ENCODE results near the gene USP47. TPM values are rescaled to one million over a fixed set of nuclear protein-coding genes. Genes with fewer than 3 reads are reported as not detected.

The USP47 gene
- total RNA-seq, 1 experiment from 2014 or later = 39.2 TPM

DNA sequence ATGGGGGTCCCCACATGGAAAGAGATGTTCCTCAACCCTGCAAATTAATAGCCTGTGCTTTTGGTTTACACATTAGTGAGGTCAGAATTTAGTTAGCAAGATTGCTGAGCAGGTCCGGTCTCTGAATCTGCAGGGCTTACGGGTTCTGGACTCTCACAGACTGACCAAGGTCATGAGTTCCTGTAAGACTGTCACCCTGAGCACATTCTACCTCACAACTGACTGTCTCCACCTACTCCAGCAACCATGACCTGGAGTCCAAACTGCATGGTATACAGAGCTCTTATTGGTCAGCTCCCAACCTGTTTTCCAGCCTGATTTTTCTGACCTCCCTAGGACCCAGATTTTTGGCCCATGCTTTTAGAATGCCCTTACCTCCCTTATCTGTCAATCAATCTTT, 138.4 kb downstream of the USP47 start:
- TF ChIP-seq CTCF (IDR thresholded peaks at IDR 0.05) (no peak), SIN3A (IDR thresholded peaks at IDR 0.05; ENCODE audit: borderline replicate concordance, insufficient read depth, low read depth, low read length) (no peak), TCF7L2 (IDR thresholded peaks at IDR 0.05; ENCODE audit: low read depth, low read length) (no peak), POLR2AphosphoS5 (IDR thresholded peaks at IDR 0.05; ENCODE audit: low read depth, low read length) (no peak)
- TF ChIP-seq, protein P1, sequence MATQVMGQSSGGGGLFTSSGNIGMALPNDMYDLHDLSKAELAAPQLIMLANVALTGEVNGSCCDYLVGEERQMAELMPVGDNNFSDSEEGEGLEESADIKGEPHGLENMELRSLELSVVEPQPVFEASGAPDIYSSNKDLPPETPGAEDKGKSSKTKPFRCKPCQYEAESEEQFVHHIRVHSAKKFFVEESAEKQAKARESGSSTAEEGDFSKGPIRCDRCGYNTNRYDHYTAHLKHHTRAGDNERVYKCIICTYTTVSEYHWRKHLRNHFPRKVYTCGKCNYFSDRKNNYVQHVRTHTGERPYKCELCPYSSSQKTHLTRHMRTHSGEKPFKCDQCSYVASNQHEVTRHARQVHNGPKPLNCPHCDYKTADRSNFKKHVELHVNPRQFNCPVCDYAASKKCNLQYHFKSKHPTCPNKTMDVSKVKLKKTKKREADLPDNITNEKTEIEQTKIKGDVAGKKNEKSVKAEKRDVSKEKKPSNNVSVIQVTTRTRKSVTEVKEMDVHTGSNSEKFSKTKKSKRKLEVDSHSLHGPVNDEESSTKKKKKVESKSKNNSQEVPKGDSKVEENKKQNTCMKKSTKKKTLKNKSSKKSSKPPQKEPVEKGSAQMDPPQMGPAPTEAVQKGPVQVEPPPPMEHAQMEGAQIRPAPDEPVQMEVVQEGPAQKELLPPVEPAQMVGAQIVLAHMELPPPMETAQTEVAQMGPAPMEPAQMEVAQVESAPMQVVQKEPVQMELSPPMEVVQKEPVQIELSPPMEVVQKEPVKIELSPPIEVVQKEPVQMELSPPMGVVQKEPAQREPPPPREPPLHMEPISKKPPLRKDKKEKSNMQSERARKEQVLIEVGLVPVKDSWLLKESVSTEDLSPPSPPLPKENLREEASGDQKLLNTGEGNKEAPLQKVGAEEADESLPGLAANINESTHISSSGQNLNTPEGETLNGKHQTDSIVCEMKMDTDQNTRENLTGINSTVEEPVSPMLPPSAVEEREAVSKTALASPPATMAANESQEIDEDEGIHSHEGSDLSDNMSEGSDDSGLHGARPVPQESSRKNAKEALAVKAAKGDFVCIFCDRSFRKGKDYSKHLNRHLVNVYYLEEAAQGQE (IDR thresholded peaks at IDR 0.05; ENCODE audit: insufficient read depth in 1 of 2, low read depth in 2 of 2, low read length in 1 of 2) = no peak
- DNase-seq (ENCODE audit: low read depth, low spot score) = no peak
- POLR2A ChIA-PET = no interaction called here
- CTCF ChIA-PET = interaction anchor here (0.6 to 1.5 kb wide), 2 partner anchors 13 to 76 kb away, joined by 4 to 7 read pairs; no protein-coding TSS in a partner anchor
- in situ Hi-C loops (cut with HindIII; ENCODE audit: low pct_unique_long_range_greater_than_20kb, low sequenced_read_pairs) = no loop called here
- BruUV-seq (replicated peaks) = no TSS peak
- Histone ChIP-seq H3K4me1 (ENCODE audit: control insufficient read depth, insufficient read depth, low read length) (peaks cover 53% of the 10 kb centered on the region), H3K27ac (ENCODE audit: low read length) (peak overlapping the region; percentile 95), H3K27me3 (ENCODE audit: control insufficient read depth, insufficient read depth, low read length) (no peaks in the 10 kb centered on the region), H3K36me3 (ENCODE audit: control insufficient read depth, insufficient read depth, low read length) (no peaks in the 10 kb centered on the region), H3K4me3 (ENCODE audit: low read depth in 2 of 2, low read length in 2 of 2) (0 out of 4 replicates have a peak overlapping the region, but pooled peaks of 1 of the 2 experiments have one; percentile 4), H3K9me3 (ENCODE audit: control insufficient read depth, insufficient read depth, low read depth, low read length) (no peaks in the 10 kb centered on the region)
- intact Hi-C loops (cut with micrococcal nuclease; ENCODE audit: unreplicated experiment) = no loop called here
- peak; percentile 23; the same call in 1 of the 2 replicates for ATAC-seq

DNA sequence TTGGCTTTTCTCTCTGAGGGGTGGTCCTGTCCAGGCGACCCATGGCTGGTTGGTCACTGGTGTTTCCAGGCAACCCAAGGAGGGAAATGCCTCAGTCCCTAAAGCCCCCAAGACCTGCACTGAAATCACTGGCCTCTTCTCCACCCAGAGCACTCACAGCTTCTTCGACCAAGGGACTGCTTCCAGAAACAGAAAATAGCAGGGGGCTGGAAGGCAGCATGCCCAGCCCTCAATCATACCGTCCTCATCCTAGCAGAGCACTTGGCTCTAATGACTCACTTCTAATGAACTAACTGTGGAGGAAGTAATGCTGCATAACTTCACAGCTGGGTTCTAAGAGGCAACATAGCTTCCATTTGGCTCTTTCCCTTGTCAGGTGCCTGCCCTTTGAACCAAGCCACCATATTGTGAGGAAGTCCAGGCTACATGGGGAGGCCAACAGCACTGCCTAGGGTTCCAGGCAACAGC, 139.1 kb downstream of the USP47 start:
- H3K27ac ChIP-seq (ENCODE audit: low read length) = peak overlapping the region; percentile 95

More for the DNA sequence above, 139.1 kb downstream of the USP47 start:
- no TSS peak for BruUV-seq (replicated peaks)
- CTCF ChIA-PET = no interaction called here
- POLR2A ChIA-PET = no interaction called here
- Histone ChIP-seq H3K9me3 (ENCODE audit: control insufficient read depth, insufficient read depth, low read depth, low read length) (no peaks in the 10 kb centered on the region), H3K36me3 (ENCODE audit: control insufficient read depth, insufficient read depth, low read length) (no peaks in the 10 kb centered on the region), H3K4me3 (ENCODE audit: low read depth in 2 of 2, low read length in 2 of 2) (no peak overlapping the region), H3K4me1 (ENCODE audit: control insufficient read depth, insufficient read depth, low read length) (peaks cover 49% of the 10 kb centered on the region), H3K27me3 (ENCODE audit: control insufficient read depth, insufficient read depth, low read length) (no peaks in the 10 kb centered on the region)
- DNase-seq (ENCODE audit: low read depth, low spot score) = no peak
- no peak for ATAC-seq
- TF ChIP-seq SIN3A (IDR thresholded peaks at IDR 0.05; ENCODE audit: borderline replicate concordance, insufficient read depth, low read depth, low read length) = no peak
- TF ChIP-seq CTCF (IDR thresholded peaks at IDR 0.05) = no peak
- TF ChIP-seq TCF7L2 (IDR thresholded peaks at IDR 0.05; ENCODE audit: low read depth, low read length) = no peak
- TF ChIP-seq POLR2AphosphoS5 (IDR thresholded peaks at IDR 0.05; ENCODE audit: low read depth, low read length) = no peak
- TF ChIP-seq, protein P1 (IDR thresholded peaks at IDR 0.05; ENCODE audit: insufficient read depth in 1 of 2, low read depth in 2 of 2, low read length in 1 of 2) = no peak
- in situ Hi-C loops (cut with HindIII; ENCODE audit: low pct_unique_long_range_greater_than_20kb, low sequenced_read_pairs) = no loop called here
- intact Hi-C loops (cut with micrococcal nuclease; ENCODE audit: unreplicated experiment) = no loop called here

All from Panc1 (cell line).